ENCODE measurements around the gene QARS1. TPM values are rescaled to one million over a fixed set of nuclear protein-coding genes. Genes with fewer than 3 reads are reported as not detected.

The QARS1 gene
- total and polyA plus RNA-seq, 2 of the 13 experiments (the other 11 are each of a cell fraction or from before 2014, with no cell fraction given) = 307 to 327 TPM

- TF ChIP-seq NFAT5 (CRISPR knock-in tag; IDR thresholded peaks at IDR 0.05) (0 out of 2 replicates have a peak, but pooled peaks have one; percentile 22), ZNF33A (CRISPR knock-in tag; IDR thresholded peaks at IDR 0.05; ENCODE audit: borderline replicate concordance) (0 out of 2 replicates have a peak, but pooled peaks have one; percentile 35), ZNF567 (CRISPR knock-in tag; IDR thresholded peaks at IDR 0.05; ENCODE audit: borderline replicate concordance) (0 out of 2 replicates have a peak, but pooled peaks have one; percentile 14), MAZ (IDR thresholded peaks at IDR 0.05; ENCODE audit: borderline replicate concordance, low read depth, low read length) (peak; percentile 92), MAZ (CRISPR knock-in tag; IDR thresholded peaks at IDR 0.05; ENCODE audit: low read depth) (0 out of 2 replicates have a peak, but pooled peaks have one; percentile 45), BRD4 (CRISPR knock-in tag; IDR thresholded peaks at IDR 0.05) (peak; percentile 83; the same call in 1 of the 2 replicates), TAF1 (CRISPR knock-in tag; IDR thresholded peaks at IDR 0.05) (peak; percentile 76; the same call in 1 of the 2 replicates), KDM4B (CRISPR knock-in tag; IDR thresholded peaks at IDR 0.05) (0 out of 2 replicates have a peak, but pooled peaks have one; percentile 60), ZNF670 (CRISPR knock-in tag; IDR thresholded peaks at IDR 0.05; ENCODE audit: borderline replicate concordance) (peak; percentile 50; the same call in 1 of the 2 replicates), ZNF660 (CRISPR knock-in tag; IDR thresholded peaks at IDR 0.05; ENCODE audit: borderline replicate concordance, low read depth) (no peak), ZNF720 (CRISPR knock-in tag; IDR thresholded peaks at IDR 0.05) (no peak), NFKB2 (CRISPR knock-in tag; IDR thresholded peaks at IDR 0.05; ENCODE audit: borderline replicate concordance) (peak; percentile 69; the same call in 1 of the 2 replicates), NFE2L2 (IDR thresholded peaks at IDR 0.05; ENCODE audit: low read length) (0 out of 2 replicates have a peak, but pooled peaks have one; percentile 3), ZNF619 (CRISPR knock-in tag; IDR thresholded peaks at IDR 0.05) (0 out of 2 replicates have a peak, but pooled peaks have one; percentile 17), ZFP90 (CRISPR knock-in tag; IDR thresholded peaks at IDR 0.05; ENCODE audit: borderline replicate concordance) (0 out of 2 replicates have a peak, but pooled peaks have one; percentile 59), HOXA5 (CRISPR knock-in tag; IDR thresholded peaks at IDR 0.05) (peak; percentile 76), ZMYM4 (CRISPR knock-in tag; IDR thresholded peaks at IDR 0.05) (0 out of 2 replicates have a peak, but pooled peaks have one; percentile 29), KLF12 (CRISPR knock-in tag; IDR thresholded peaks at IDR 0.05; ENCODE audit: borderline replicate concordance) (0 out of 2 replicates have a peak, but pooled peaks have one; percentile 68), PAWR (CRISPR knock-in tag; IDR thresholded peaks at IDR 0.05; ENCODE audit: borderline replicate concordance) (0 out of 2 replicates have a peak, but pooled peaks have one; percentile 58), ZNF101 (CRISPR knock-in tag; IDR thresholded peaks at IDR 0.05; ENCODE audit: borderline replicate concordance, low read depth) (no peak), HBP1 (CRISPR knock-in tag; IDR thresholded peaks at IDR 0.05; ENCODE audit: low read depth) (no peak), ZNF160 (CRISPR knock-in tag; IDR thresholded peaks at IDR 0.05) (peak; percentile 82), NFIC (IDR thresholded peaks at IDR 0.05; ENCODE audit: low read length) (no peak)
Observed at GRCh38 chr3:49132437-49133225, 28.1 kb upstream of the QARS1 start, which contains the start of gene LAMB2 (continued).
